Measurements from ENCODE around the gene RCC1. TPM values are rescaled to one million over a fixed set of nuclear protein-coding genes. Genes with fewer than 3 reads are reported as not detected.

Gene RCC1
- total RNA-seq, 4 donors from 2014 or later: 6.1 to 24.5 (median 13.7) TPM

GRCh38 chr1:28573564-28573963 lies 67.7 kb downstream of the RCC1 start:
- DNase-seq (no peak), ATAC-seq (no peak)
- TF ChIP-seq POLR2A (IDR thresholded peaks at IDR 0.05) (no peak), CTCF (IDR thresholded peaks at IDR 0.05 in 4 of 5, conservative IDR thresholded peaks at IDR 0.05 in 1 of 5) (no peak)
- intact Hi-C loops (cut with DNase I; ENCODE audit: low total_unique reads) (no loop called here), in situ Hi-C loops (cut with MboI; ENCODE audit: low sequenced_read_pairs in 4 of 4) (no loop called here)
- Histone ChIP-seq H3K9me3 (no peaks in the 10 kb centered on the region), H3K27me3 (no peaks in the 10 kb centered on the region), H3K27ac (no peak overlapping the region), H3K36me3 (peaks cover 0 to 88% of the 10 kb centered on the region in 2 donors), H3K4me3 (no peak overlapping the region), H3K4me1 (no peaks in the 10 kb centered on the region)

- H3K27ac ChIP-seq: no peak overlapping the region
- H3K4me3 ChIP-seq: no peak overlapping the region
- H3K36me3 ChIP-seq: peaks cover 0 to 77% of the 10 kb centered on the region in 2 donors
- ATAC-seq: no peak
- intact Hi-C loops (cut with DNase I; ENCODE audit: low total_unique reads): no loop called here
- H3K9me3 ChIP-seq: no peaks in the 10 kb centered on the region
- no peaks in the 10 kb centered on the region for H3K27me3 ChIP-seq
- in situ Hi-C loops (cut with MboI; ENCODE audit: low sequenced_read_pairs in 4 of 4): loop anchor here in 1 of 4 donors (25.0 kb wide), 1 partner anchor 215 kb away; the partner anchor contains the start of gene PHACTR4
- TF ChIP-seq CTCF (IDR thresholded peaks at IDR 0.05 in 4 of 5, conservative IDR thresholded peaks at IDR 0.05 in 1 of 5) (no peak), POLR2A (IDR thresholded peaks at IDR 0.05) (no peak)
- peaks cover 15% of the 10 kb centered on the region in 2 donors for H3K4me1 ChIP-seq
- no peak for DNase-seq
These were observed 71.3 kb downstream of the RCC1 start for GRCh38 chr1:28577052-28577678.

- TF ChIP-seq CTCF (IDR thresholded peaks at IDR 0.05 in 4 of 5, conservative IDR thresholded peaks at IDR 0.05 in 1 of 5): no peak
- TF ChIP-seq POLR2A (IDR thresholded peaks at IDR 0.05): no peak
- no peak for ATAC-seq
- intact Hi-C loops (cut with DNase I; ENCODE audit: low total_unique reads): no loop called here
- Histone ChIP-seq H3K4me3 (no peak overlapping the region), H3K9me3 (no peaks in the 10 kb centered on the region), H3K4me1 (peaks cover 22% of the 10 kb centered on the region in 2 donors), H3K27me3 (no peaks in the 10 kb centered on the region), H3K36me3 (peaks cover 0 to 70% of the 10 kb centered on the region in 2 donors), H3K27ac (no peak overlapping the region)
- no peak for DNase-seq
- in situ Hi-C loops (cut with MboI; ENCODE audit: low sequenced_read_pairs in 4 of 4): loop anchor here in 1 of 4 donors (25.0 kb wide), 1 partner anchor 216 kb away; the partner anchor contains the start of gene PHACTR4
These were observed 72.1 kb downstream of the RCC1 start for GRCh38 chr1:28577738-28578536.

GRCh38 chr1:28578696-28579218 lies 72.9 kb downstream of the RCC1 start:
- DNase-seq (no peak), ATAC-seq (no peak)
- Histone ChIP-seq H3K4me3 (no peak overlapping the region), H3K27me3 (no peaks in the 10 kb centered on the region), H3K9me3 (no peaks in the 10 kb centered on the region), H3K36me3 (peaks cover 0 to 62% of the 10 kb centered on the region in 2 donors), H3K4me1 (peaks cover 23 to 25% of the 10 kb centered on the region in 2 donors), H3K27ac (no peak overlapping the region)
- in situ Hi-C loops (cut with MboI; ENCODE audit: low sequenced_read_pairs in 4 of 4): loop anchor here in 1 of 4 donors (25.0 kb wide), 1 partner anchor 216 kb away; the partner anchor contains the start of gene PHACTR4
- TF ChIP-seq CTCF (IDR thresholded peaks at IDR 0.05 in 4 of 5, conservative IDR thresholded peaks at IDR 0.05 in 1 of 5) (no peak), POLR2A (IDR thresholded peaks at IDR 0.05) (no peak)
- intact Hi-C loops (cut with DNase I; ENCODE audit: low total_unique reads): no loop called here
